Stimulated activated CD8-positive, alpha-beta memory T cell treated with anti-CD3 and anti-CD28 coated beads, Interleukin-12 subunit alpha, Interleukin-12 subunit beta, amount 100 ng/mL, for 4 hours (primary cell): ENCODE results near the gene RAP1GAP2.

ENCODE experiments used
- DNase-seq: peaks from one replicate; pipeline ENCODE4 v3.0.0-alpha.2; 2020; ENCODE audit warnings: low read depth

RAP1GAP2 gene

GRCh38 chr17:2786176-2786881, 9.9 kb upstream of the RAP1GAP2 start:
- peak; percentile 74 for DNase-seq

DNA sequence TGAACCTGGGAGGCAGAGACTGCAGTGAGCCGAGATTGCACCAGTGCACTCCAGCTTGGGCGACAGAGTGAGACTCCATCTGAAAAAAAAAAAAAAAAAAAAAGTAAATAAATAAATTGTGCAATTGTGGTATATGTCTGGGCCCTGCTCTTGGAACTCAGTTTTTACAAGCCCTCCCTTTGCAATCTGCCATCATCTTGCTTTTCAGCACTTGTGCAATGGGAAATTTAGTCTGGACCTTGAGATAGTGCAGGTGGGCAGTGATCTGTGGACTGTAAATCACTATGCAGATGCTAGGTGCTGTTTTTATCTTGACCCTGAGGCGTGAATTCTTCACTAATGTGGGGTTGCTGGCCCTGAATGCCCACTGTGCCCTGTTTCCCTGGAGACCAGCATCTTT, 6.5 kb upstream of the RAP1GAP2 start:
- no peak for DNase-seq

DNA sequence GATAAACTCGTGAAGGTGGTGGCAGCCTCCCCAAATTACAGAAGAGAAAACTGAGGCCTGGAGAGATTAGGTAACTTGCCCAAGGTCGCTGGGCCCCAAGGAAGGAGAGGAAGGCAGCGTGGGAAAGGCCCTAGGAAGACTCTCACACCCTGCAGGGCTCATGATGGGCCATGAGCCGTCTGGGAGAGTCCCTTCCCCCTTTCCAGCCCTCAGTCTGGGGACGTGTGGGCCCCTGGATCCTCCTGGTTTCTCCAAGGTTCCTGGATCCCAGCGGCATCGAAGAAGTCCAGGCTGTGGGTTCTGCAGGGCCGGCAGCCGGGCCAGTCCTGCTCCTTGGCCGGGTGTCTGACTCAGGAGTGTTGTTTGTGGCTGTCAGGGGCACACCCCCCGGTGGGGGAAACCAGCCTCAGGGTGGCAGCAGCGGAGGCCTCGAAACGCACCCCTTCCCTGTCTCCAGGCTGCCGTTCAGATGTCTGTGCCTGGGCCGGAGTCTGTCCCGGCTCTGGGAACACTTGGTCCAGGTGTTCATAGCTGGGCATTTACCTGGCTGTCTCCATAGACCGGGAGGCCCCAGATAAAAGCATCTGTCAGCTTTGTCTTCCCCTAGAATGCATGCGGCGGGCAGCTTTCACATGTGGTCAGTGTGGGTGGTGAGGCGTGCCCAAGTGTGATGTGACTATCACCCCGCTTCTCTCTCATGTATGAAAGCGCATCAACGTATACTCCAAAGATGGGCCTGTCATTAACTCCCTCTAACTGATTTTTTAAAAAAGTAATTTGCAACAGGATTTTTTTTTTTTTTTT, 3.7 kb upstream of the RAP1GAP2 start:
- DNase-seq = peak; percentile 73

DNA sequence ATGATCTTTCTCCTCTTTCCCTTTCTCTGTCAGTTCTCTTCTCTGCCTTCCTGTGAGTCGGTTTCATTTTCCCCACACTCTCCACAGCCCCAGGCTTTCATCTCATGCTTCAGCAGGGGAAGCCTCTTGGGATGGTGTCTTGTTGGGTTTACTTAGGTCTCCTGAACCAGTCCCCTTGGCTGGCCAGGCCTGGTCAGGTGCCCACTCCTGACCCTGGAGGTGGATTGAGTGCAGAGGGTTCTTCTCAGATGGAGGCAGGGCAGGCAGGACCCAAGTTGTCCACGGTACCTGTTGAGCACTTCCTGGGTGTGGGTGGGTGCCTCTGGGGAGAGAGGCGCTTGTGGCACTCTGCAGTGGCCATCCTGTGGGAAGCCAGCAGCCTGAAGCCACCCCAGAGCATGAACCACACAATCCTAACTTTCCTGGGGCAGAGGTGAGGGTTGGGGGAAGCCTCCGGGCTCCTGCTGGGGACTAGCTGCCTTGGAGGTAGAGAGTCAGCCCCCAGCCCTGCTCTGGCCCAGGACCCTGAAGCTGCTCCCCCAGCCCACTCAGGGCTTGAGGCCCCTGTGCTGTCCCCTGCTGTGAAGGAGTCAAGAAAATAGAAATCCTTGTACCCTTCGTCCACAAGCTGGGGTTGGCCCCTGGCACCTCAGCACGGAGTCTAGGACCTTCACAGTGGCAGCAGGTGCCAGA, 2.0 kb upstream of the RAP1GAP2 start:
- no peak for DNase-seq

GRCh38 chr17:2795441-2796163, 636 bp upstream of the RAP1GAP2 start:
- DNase-seq = no peak

DNA sequence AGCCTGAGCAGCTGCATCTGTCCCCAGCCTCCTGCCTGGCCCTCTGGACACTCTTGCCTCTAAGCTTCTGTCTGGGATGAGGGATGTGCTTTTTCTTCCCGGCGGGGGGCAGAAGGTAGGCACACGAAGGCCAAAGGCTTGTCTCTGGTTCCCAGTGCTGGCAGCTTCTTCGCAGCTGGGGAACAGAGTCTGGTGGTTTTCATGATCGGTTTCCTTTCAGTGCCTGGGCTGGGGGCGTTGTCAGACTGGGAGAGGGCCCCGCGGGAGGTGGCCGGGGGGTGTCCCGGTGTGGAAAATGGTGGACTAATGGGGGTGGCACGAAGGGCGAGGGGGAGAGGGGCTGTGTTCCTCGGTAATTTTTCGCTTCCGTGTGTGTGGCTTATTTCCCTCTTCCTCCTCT, 988 bp downstream of the RAP1GAP2 start:
- no peak for DNase-seq

GRCh38 chr17:2797637-2798036, 1.4 kb downstream of the RAP1GAP2 start:
- DNase-seq = no peak

- DNase-seq = no peak
These were observed 1.9 kb downstream of the RAP1GAP2 start for GRCh38 chr17:2798188-2798587.

- no peak for DNase-seq
These were observed 2.4 kb downstream of the RAP1GAP2 start for GRCh38 chr17:2798678-2799077.

DNA sequence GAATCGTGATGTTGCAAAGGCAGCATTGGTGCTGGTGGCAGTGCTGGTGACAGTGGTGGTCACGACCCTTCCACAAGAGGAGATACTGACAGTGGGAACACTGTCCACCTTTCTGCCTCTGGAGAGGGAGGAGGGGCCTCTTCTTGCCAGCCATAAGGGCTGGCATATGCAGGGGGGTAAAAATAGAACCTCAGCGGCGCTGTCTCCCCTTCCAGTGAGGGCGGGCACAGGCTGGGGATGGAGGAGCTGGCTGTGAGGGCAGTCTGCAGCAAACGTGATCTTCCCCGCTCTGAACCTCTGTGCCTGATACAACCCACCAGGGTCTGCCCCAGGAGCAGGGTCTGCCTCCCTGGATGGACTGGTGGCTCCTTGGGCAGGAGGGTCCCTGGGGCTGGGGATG, 3.4 kb downstream of the RAP1GAP2 start:
- DNase-seq = no peak

DNA sequence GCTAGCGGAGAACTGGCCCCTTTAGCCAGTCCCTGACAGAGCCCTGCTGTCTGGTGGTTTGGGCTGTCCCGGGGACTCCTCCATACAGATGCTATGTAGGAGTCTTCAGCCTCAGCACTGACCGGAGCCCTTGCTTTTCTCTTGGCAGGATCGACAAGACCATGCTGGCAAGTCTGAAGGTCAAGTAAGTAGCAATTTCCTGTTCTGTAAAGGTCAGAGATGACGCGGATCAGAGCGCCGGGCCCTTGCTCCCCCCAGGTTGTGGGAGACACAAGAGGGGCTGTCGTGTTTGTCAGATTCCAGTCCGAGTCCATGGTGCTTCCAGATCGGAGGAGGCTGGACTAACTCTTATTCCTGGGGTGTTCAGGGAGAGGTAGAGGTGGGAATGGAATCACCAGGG, 4.1 kb downstream of the RAP1GAP2 start:
- no peak for DNase-seq

DNA sequence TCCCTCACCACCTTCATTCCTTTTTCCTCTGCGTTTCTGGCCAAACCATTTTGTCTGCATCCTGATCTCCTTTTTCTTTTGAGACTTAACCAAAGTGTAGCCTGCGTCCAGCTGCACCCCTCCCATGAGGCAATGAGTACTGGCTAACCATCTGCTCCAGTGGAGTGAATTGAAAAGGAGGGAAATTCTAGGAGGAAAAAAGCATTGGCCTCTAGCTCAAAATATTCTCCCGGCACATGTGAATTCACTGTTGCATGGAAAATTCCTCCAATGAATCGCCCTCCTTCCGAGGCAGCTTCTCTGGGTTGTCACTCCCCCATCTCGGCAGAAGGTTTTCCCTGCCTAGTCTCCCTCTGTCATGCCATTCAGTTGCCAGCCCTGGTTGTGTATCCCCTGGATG, 5.6 kb downstream of the RAP1GAP2 start:
- no peak for DNase-seq

- DNase-seq = no peak
These were observed 6.3 kb downstream of the RAP1GAP2 start for GRCh38 chr17:2802574-2802973.

DNA sequence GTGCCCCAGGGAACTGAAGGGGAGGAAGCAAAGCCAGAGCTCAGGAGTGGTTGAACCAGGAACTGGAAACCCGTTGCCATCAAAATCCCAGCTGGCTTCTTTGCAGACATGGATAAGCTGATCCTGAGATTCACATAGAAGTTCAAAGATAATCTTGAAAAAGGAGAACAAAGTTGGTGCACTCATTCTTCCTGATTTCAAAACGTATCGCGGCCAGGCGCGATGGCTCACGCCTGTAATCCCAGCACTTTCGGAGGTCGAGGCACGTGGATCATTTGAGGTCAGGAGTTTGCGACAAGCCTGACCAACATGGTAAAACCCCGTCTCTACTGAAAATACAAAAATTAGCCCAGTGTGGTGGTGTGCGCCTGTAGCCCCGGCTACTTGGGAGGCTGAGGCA, 7.1 kb downstream of the RAP1GAP2 start:
- DNase-seq = no peak

GRCh38 chr17:2803971-2804370, 7.7 kb downstream of the RAP1GAP2 start:
- no peak for DNase-seq

DNA sequence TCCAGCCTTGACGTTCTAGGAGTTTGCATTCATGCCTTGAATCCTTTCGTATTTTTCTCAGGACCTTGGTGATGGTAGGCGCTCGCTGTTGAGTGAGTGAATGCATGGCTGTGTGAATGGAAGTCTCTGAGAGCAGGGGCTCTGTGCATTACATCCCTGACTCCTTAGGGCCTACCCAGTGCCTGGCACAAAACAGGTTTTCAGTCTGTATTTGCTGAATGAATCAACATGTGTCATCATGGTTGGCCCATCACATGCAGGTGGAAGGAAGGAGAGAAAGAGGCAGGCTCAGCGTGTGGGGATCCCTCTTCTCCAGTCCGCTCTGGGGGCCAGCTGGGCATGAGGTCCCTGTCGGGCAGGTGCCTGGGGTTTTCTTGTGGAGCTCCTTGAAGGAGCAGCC, 8.7 kb downstream of the RAP1GAP2 start:
- DNase-seq = no peak

GRCh38 chr17:2805961-2806360, 9.7 kb downstream of the RAP1GAP2 start:
- no peak for DNase-seq

GRCh38 chr17:2808367-2809335, 12.4 kb downstream of the RAP1GAP2 start:
- DNase-seq = no peak

- no peak for DNase-seq
These were observed 13.1 kb downstream of the RAP1GAP2 start for GRCh38 chr17:2809337-2809736.

DNA sequence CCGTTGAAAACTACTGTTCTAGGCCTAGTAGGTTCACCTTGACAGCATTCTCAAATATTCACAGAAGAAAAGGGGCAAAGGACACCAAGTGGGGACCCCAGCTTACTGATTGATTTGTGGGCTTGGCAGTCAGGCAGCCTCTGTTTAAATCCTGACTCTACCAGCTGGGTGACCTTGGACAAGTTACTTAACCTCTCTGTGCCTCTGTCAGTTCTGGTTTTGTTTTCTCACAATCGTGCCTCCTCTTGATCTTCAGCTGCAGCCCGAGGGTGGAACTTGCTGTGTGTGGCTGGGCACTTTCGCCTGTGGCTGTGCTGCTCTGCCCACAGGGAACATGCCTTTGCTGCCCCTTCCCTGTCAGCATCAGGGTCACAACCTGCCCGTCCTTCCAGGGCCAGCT, 17.8 kb downstream of the RAP1GAP2 start:
- DNase-seq = no peak
